HepG2 (cell line): ENCODE results near the gene SULT2B1. TPM values are rescaled to one million over a fixed set of nuclear protein-coding genes. Genes with fewer than 3 reads are reported as not detected.

ENCODE experiments used
- MTF1 ChIP-seq: sonication (generic); formaldehyde crosslinking; IDR thresholded peaks from 2 replicates; pipeline ENCODE4 v1.5.0; 2020; ENCODE audit warnings: missing genetic modification reagents
- NCOA5 ChIP-seq: sonication (generic); formaldehyde crosslinking; IDR thresholded peaks from 2 replicates; pipeline ENCODE4 v1.4.0; 2020; ENCODE audit warnings: missing genetic modification reagents
- RBM39 ChIP-seq: fragments of 200-400 bp; formaldehyde crosslinking; IDR thresholded peaks from one replicate; pipeline ENCODE4 v1.6.1; 2018; ENCODE audit warnings: antibody characterized with exemption, mild to moderate bottlenecking, low read depth, low read length; ENCODE audit not compliant: poor library complexity, severe bottlenecking
- SP4 ChIP-seq: sonication (generic); formaldehyde crosslinking; IDR thresholded peaks from 2 replicates; pipeline ENCODE4 v1.8.1; 2023; ENCODE audit warnings: mild to moderate bottlenecking, missing genetic modification reagents
- ZBTB8A ChIP-seq: sonication (generic); formaldehyde crosslinking; IDR thresholded peaks from 2 replicates; pipeline ENCODE4 v1.4.0; 2020; ENCODE audit warnings: mild to moderate bottlenecking, low read depth, missing genetic modification reagents, borderline replicate concordance
- ZC3H4 ChIP-seq: sonication (generic); formaldehyde crosslinking; IDR thresholded peaks from 2 replicates; pipeline ENCODE4 v1.4.0; 2020; ENCODE audit warnings: missing genetic modification reagents, borderline replicate concordance
- ZNF281 ChIP-seq: sonication (generic); formaldehyde crosslinking; IDR thresholded peaks from 2 replicates; pipeline ENCODE4 v1.4.0; 2020; ENCODE audit warnings: missing genetic modification reagents, borderline replicate concordance
- ZNF660 ChIP-seq: sonication (generic); formaldehyde crosslinking; IDR thresholded peaks from 2 replicates; pipeline ENCODE4 v1.5.1; 2020; ENCODE audit warnings: mild to moderate bottlenecking, low read depth, missing genetic modification reagents, borderline replicate concordance
- ZZZ3 ChIP-seq: sonication (generic); formaldehyde crosslinking; IDR thresholded peaks from 2 replicates; pipeline ENCODE4 v1.4.0; 2020; ENCODE audit warnings: missing genetic modification reagents, mild to moderate bottlenecking, borderline replicate concordance
- polyA plus RNA-seq, 8 experiments: library from polyadenylated mRNA; depleted of rRNA in 3 of 8; stranded (reverse) in 7 of 8; unstranded in 1 of 8; fragments of >200 nt; fragmentation: Illumina TruSeq in 4 of 8; extraction: Trizol in 4 of 8; gene quantifications; 2 replicates each; pipeline versions ENCODE4 v1.2.1 to v1.2.3, GENCODE V29; 2011 to 2016; ENCODE audit warnings: low read depth in 4 of 8, missing spikeins in 1 of 8, mixed read lengths in 1 of 8; ENCODE audit not compliant: insufficient read depth in 1 of 8
- total RNA-seq, 5 experiments: library from RNA; depleted of rRNA; stranded (reverse); fragments of >200 nt; fragmentation: Illumina TruSeq; extraction: Trizol; gene quantifications; 2 replicates each; pipeline ENCODE4 v1.2.3, GENCODE V29; 2016; ENCODE audit warnings: low read depth in 1 of 5
- TF ChIP-seq, protein P1 (sequence below): sonication (generic); formaldehyde crosslinking; IDR thresholded peaks from 2 replicates; pipeline ENCODE4 v1.8.0; 2022; ENCODE audit warnings: low read depth, missing genetic modification reagents

Gene SULT2B1
- total and polyA plus RNA-seq, 2 of the 13 experiments (the other 11 are each of a cell fraction or from before 2014, with no cell fraction given): 0.13 TPM; not detected in 1

DNA sequence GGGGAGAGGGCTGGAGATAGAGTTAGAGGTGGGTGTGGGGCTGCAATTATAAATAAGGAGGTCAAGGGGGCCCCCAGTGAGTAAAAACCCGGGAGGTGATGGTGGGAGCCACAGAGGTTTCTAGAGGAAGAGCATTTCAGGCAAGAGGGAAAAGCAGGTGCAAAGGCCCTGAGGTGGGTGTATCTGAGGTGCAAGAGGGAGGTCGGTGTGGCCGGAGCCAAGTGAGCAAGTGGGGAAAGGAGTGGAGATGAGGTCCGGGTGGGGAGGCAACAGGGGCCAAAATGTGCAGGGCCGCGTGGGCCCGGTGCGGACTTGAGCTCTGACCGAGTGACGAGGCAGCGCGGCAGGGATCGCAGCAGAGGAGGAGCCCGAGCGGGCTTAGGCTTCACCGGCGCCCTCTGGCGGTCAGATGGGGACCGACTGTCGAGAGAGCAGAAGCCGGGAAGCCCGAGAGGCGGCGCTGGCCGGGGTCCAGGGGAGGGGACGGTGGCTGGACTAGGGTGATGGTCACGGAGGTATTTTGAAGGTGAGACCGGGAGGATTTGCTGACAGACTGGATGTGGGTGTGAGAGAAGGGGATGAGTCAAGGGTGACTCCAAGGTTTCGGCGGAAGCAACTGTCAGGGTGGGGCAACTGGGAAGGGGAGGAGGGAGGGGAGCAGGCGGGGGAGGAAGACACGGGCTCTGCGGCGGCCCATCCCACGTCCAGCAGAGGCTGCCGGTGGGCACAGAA is 36.9 kb downstream of the SULT2B1 start (continued):
- TF ChIP-seq ZNF281 (CRISPR knock-in tag): no peak
- peak; percentile 51 for TF ChIP-seq RBM39
- TF ChIP-seq ZC3H4 (CRISPR knock-in tag): no peak
- no peak for TF ChIP-seq MTF1 (CRISPR knock-in tag)
- TF ChIP-seq, protein P1, sequence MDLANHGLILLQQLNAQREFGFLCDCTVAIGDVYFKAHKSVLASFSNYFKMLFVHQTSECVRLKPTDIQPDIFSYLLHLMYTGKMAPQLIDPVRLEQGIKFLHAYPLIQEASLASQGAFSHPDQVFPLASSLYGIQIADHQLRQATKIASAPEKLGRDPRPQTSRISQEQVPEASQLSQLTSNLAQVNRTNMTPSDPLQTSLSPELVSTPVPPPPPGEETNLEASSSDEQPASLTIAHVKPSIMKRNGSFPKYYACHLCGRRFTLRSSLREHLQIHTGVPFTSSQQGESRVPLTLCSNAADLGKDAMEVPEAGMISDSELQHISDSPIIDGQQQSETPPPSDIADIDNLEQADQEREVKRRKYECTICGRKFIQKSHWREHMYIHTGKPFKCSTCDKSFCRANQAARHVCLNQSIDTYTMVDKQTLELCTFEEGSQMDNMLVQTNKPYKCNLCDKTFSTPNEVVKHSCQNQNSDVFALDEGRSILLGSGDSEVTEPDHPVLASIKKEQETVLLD (CRISPR knock-in tag): no peak
- TF ChIP-seq ZZZ3 (CRISPR knock-in tag): no peak
- no peak for TF ChIP-seq ZNF660
- no peak for TF ChIP-seq NCOA5 (CRISPR knock-in tag)
- no peak for TF ChIP-seq ZBTB8A (CRISPR knock-in tag)
- TF ChIP-seq SP4 (CRISPR knock-in tag): peak; percentile 76
